CD14-positive monocyte (primary cell): ENCODE data around the gene PKMYT1. TPM values are rescaled to one million over a fixed set of nuclear protein-coding genes. Genes with fewer than 3 reads are reported as not detected.
A peak's percentile ranks its signal among the peaks of the same experiment; 100 is the strongest.

Experiments used
- DNase-seq, 3 donors: peaks; one replicate each; pipeline ENCODE4 v3.0.0-alpha.2; 2011 to 2022
- H2AFZ ChIP-seq: 2 replicates; pipeline ENCODE4 v1.6.0; 2012; ENCODE audit warnings: mild to moderate bottlenecking, low read depth, low read length, inconsistent platforms; ENCODE audit not compliant: insufficient read depth, poor library complexity, severe bottlenecking
- H3K27ac ChIP-seq, 2 donors: 1 replicate in 1 of 2; 2 replicates in 1 of 2; pipeline ENCODE4 v1.5.1; 2012 to 2013; ENCODE audit warnings: low read length in 2 of 2, control low read depth in 1 of 2, inconsistent platforms in 1 of 2, low read depth in 1 of 2, mild to moderate bottlenecking in 1 of 2
- H3K27me3 ChIP-seq, 2 donors: one replicate each; pipeline versions ENCODE4 v1.6.0 to v1.6.1; 2011 to 2013; ENCODE audit warnings: low read length in 2 of 2; ENCODE audit not compliant: control insufficient read depth in 2 of 2, insufficient read depth in 2 of 2
- H3K36me3 ChIP-seq, 2 donors: replicated peaks in 1 of 2; 1 replicate in 1 of 2; 2 replicates in 1 of 2; pipeline versions ENCODE4 v1.5.1 to v1.6.1; 2012 to 2013; ENCODE audit warnings: low read length in 2 of 2, control low read depth in 1 of 2, inconsistent platforms in 1 of 2, mild to moderate bottlenecking in 1 of 2; ENCODE audit not compliant: insufficient read depth in 2 of 2, control insufficient read depth in 1 of 2
- H3K4me1 ChIP-seq, 2 donors: 1 replicate in 1 of 2; 2 replicates in 1 of 2; pipeline versions ENCODE4 v1.5.1 to v1.6.1; 2012 to 2013; ENCODE audit warnings: low read length in 2 of 2, control low read depth in 1 of 2, inconsistent platforms in 1 of 2, mild to moderate bottlenecking in 1 of 2, moderate library complexity in 1 of 2; ENCODE audit not compliant: insufficient read depth in 2 of 2, control insufficient read depth in 1 of 2
- H3K4me2 ChIP-seq: replicated peaks from 2 replicates; pipeline ENCODE3; 2012; ENCODE audit warnings: low read length, moderate library complexity, mild to moderate bottlenecking; ENCODE audit not compliant: poor library complexity, severe bottlenecking; ENCODE audit errors: extremely low read depth
- H3K4me3 ChIP-seq, 3 experiments: fragments of 200-600 bp in 1 of 3; sonication (generic) in 1 of 3; replicated peaks in 1 of 3; 1 replicate in 2 of 3; 2 replicates in 1 of 3; pipeline ENCODE4 v1.5.1; 2011 to 2013; ENCODE audit warnings: low read length in 3 of 3, mild to moderate bottlenecking in 3 of 3, control low read depth in 2 of 3, low read depth in 2 of 3, inconsistent platforms in 1 of 3, moderate library complexity in 1 of 3
- H3K79me2 ChIP-seq: 2 replicates; pipeline ENCODE4 v1.6.0; 2012; ENCODE audit warnings: mild to moderate bottlenecking, control low read depth, inconsistent platforms, low read length, moderate library complexity; ENCODE audit not compliant: insufficient read depth
- H3K9ac ChIP-seq: 2 replicates; pipeline ENCODE4 v1.6.0; 2017; ENCODE audit warnings: low read length, mild to moderate bottlenecking; ENCODE audit not compliant: insufficient read depth, poor library complexity, severe bottlenecking
- H3K9me3 ChIP-seq, 2 donors: replicated peaks in 1 of 2; 1 replicate in 1 of 2; 2 replicates in 1 of 2; pipeline versions ENCODE4 v1.5.1 to v1.6.1; 2012 to 2013; ENCODE audit warnings: low read length in 2 of 2, control low read depth in 1 of 2; ENCODE audit not compliant: control insufficient read depth in 1 of 2, insufficient read depth in 1 of 2
- H4K20me1 ChIP-seq: 2 replicates; pipeline ENCODE4 v1.6.0; 2012; ENCODE audit warnings: mild to moderate bottlenecking, low read length, control low read depth, moderate library complexity; ENCODE audit not compliant: insufficient read depth
- H3K27ac Mint-ChIP-seq, 7 donors: one replicate each; pipeline ENCODE4 v1.8.0; 2020; ENCODE audit warnings: mild to moderate bottlenecking in 7 of 7, mixed read lengths in 7 of 7, moderate library complexity in 6 of 7, inconsistent platforms in 2 of 7
- H3K27me3 Mint-ChIP-seq, 3 donors: one replicate each; pipeline ENCODE4 v1.8.0; 2021 to 2022; ENCODE audit warnings: low read depth in 3 of 3, mild to moderate bottlenecking in 3 of 3, mixed read lengths in 3 of 3, moderate library complexity in 3 of 3, inconsistent platforms in 1 of 3
- H3K36me3 Mint-ChIP-seq, 2 donors: one replicate each; pipeline ENCODE4 v1.8.0; 2020; ENCODE audit warnings: mixed read lengths in 2 of 2, inconsistent platforms in 1 of 2, mild to moderate bottlenecking in 1 of 2
- H3K4me1 Mint-ChIP-seq: one replicate; pipeline ENCODE4 v1.8.0; 2020; ENCODE audit warnings: mild to moderate bottlenecking, mixed read lengths
- H3K4me3 Mint-ChIP-seq, 2 donors: one replicate each; pipeline ENCODE4 v1.8.0; 2020; ENCODE audit warnings: mild to moderate bottlenecking in 2 of 2, mixed read lengths in 2 of 2, moderate library complexity in 1 of 2
- H3K9me3 Mint-ChIP-seq, 7 donors: one replicate each; pipeline ENCODE4 v1.8.0; 2020 to 2022; ENCODE audit warnings: mixed read lengths in 7 of 7, mild to moderate bottlenecking in 6 of 7, moderate library complexity in 6 of 7, inconsistent platforms in 2 of 7
- WGBS: methylation state at CpG from one replicate; pipeline ENCODE4 v1.1.5; 2013; ENCODE audit warnings: missing lambda C conversion rate; ENCODE audit not compliant: insufficient coverage; 5-methylcytosine and 5-hydroxymethylcytosine counted together
- intact Hi-C, 2 donors: fragments of 100-400 bp; cut with micrococcal nuclease; formaldehyde crosslinking; loops; one replicate each; pipeline versions ENCODE4 v1.15.0 to v1.15.1; 2023
- polyA plus RNA-seq, 3 donors: library from polyadenylated mRNA; depleted of rRNA in 1 of 3; unstranded in 2 of 3; stranded (reverse) in 1 of 3; fragments of 300-500 nt in 2 of 3; fragments of >200 nt in 1 of 3; fragmentation: Illumina TruSeq in 2 of 3; gene quantifications; 1 replicate in 2 of 3; 2 replicates in 1 of 3; pipeline ENCODE4 v1.2.3, GENCODE V29; 2012 to 2021
- TF ChIP-seq, protein P1 (sequence below): fragments of 200-600 bp; IDR thresholded peaks from one replicate; pipeline ENCODE4 v1.8.0; 2022; ENCODE audit warnings: antibody characterized with exemption, mild to moderate bottlenecking

The PKMYT1 gene
- polyA plus RNA-seq, 3 donors, result 0.39 to 3.2 (median 3.0) TPM

DNA sequence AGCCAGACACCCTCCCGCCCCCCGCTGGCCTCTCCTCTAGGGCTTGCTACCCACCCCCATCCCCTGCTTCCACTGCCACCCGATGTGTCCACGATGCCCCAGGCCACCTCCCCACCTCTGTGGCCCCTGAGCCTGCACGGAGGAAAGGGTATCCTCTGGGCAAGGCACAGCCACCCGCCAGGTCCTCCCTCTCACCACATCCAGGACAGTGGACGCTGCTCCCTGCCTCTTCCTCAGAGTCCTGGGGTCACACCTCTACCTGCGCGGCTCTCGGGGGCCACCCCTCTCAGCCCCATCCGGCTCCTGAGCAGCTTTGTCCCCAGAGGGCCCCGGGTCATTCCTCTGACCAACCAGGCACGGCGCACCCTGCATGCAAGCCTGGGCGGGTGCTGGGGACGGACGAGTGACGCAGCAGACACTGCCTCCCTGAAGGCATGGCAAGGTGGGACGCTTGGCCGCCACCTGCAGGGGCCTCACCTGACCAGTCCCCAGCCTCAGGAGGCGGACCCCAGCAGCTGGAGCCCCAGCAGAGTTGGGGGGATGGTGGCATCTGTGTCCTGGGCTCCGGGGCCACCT is 43.7 kb downstream of the PKMYT1 start:
- H3K4me2 ChIP-seq, result no peak overlapping the region
- H3K27ac Mint-ChIP-seq, result no peak overlapping the region
- H3K36me3 ChIP-seq, result peaks cover 52 to 84% of the 10 kb centered on the region in 2 donors
- H3K9me3 ChIP-seq, result no peaks in the 10 kb centered on the region
- H4K20me1 ChIP-seq, result no peaks in the 10 kb centered on the region
- peaks cover 57 to 86% of the 10 kb centered on the region in 2 donors for H3K36me3 Mint-ChIP-seq
- DNase-seq, result peak in 1 of 3 donors; percentile 4
- no peaks in the 10 kb centered on the region for H3K4me1 Mint-ChIP-seq
- no peak overlapping the region for H3K4me3 ChIP-seq
- H3K27me3 ChIP-seq, result no peaks in the 10 kb centered on the region
- no peak overlapping the region for H3K27ac ChIP-seq
- intact Hi-C loops, result no loop called here
- WGBS, result 96% methylated on average over 17 of the region's 22 CpGs
- no peak overlapping the region for H2AFZ ChIP-seq
- H3K4me3 Mint-ChIP-seq, result no peak overlapping the region
- no peaks in the 10 kb centered on the region for H3K4me1 ChIP-seq
- peaks cover 0 to 2% (median 0%) of the 10 kb centered on the region in 3 donors for H3K27me3 Mint-ChIP-seq
- H3K9me3 Mint-ChIP-seq, result no peaks in the 10 kb centered on the region
- H3K79me2 ChIP-seq, result no peaks in the 10 kb centered on the region
- TF ChIP-seq, protein P1, sequence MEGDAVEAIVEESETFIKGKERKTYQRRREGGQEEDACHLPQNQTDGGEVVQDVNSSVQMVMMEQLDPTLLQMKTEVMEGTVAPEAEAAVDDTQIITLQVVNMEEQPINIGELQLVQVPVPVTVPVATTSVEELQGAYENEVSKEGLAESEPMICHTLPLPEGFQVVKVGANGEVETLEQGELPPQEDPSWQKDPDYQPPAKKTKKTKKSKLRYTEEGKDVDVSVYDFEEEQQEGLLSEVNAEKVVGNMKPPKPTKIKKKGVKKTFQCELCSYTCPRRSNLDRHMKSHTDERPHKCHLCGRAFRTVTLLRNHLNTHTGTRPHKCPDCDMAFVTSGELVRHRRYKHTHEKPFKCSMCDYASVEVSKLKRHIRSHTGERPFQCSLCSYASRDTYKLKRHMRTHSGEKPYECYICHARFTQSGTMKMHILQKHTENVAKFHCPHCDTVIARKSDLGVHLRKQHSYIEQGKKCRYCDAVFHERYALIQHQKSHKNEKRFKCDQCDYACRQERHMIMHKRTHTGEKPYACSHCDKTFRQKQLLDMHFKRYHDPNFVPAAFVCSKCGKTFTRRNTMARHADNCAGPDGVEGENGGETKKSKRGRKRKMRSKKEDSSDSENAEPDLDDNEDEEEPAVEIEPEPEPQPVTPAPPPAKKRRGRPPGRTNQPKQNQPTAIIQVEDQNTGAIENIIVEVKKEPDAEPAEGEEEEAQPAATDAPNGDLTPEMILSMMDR, result no peak
- H3K9ac ChIP-seq, result no peak overlapping the region

DNA sequence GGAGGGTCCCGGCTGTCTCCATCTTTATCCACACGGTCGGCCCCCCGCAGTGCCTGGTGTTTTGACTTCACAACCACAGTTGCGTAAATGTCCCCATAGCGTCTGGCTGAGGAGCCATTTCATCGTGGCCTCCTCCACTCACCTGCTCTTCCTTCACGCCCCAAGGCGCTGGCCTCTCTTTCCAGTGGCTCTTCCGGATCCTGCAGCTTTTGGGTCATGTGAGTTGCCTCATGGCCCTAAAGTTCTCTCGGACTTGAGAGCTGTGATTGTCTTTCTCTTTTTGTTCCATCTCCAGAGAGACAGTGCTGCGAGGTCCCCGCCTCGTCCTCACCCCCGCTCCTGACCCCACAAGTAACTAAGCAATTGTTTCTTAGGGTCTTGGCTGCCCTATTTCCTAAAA is 45.8 kb downstream of the PKMYT1 start:
- H2AFZ ChIP-seq, result no peak overlapping the region
- 87% methylated on average over 15 of the region's 15 CpGs for WGBS
- H3K27ac ChIP-seq, result no peak overlapping the region
- no peaks in the 10 kb centered on the region for H3K27me3 ChIP-seq
- H3K4me2 ChIP-seq, result no peak overlapping the region
- peaks cover 49 to 82% of the 10 kb centered on the region in 2 donors for H3K36me3 ChIP-seq
- peak overlapping the region in 1 of 7 donors; percentile 20 for H3K27ac Mint-ChIP-seq
- peaks cover 0 to 2% (median 0%) of the 10 kb centered on the region in 3 donors for H3K27me3 Mint-ChIP-seq
- H3K79me2 ChIP-seq, result no peaks in the 10 kb centered on the region
- no peak for DNase-seq
- no peak overlapping the region for H3K9ac ChIP-seq
- no peak overlapping the region for H3K4me3 Mint-ChIP-seq
- H3K9me3 ChIP-seq, result no peaks in the 10 kb centered on the region
- no peak overlapping the region for H3K4me3 ChIP-seq
- H3K9me3 Mint-ChIP-seq, result peaks cover 0 to 1% (median 0%) of the 10 kb centered on the region in 7 donors
- peaks cover 45 to 79% of the 10 kb centered on the region in 2 donors for H3K36me3 Mint-ChIP-seq
- H3K4me1 ChIP-seq, result no peaks in the 10 kb centered on the region
- H3K4me1 Mint-ChIP-seq, result no peaks in the 10 kb centered on the region
- TF ChIP-seq, protein P1, result no peak
- H4K20me1 ChIP-seq, result no peaks in the 10 kb centered on the region
- intact Hi-C loops, result loop anchor here in 1 of 2 donors (1.0 kb wide), 1 partner anchor 12 kb away; no protein-coding TSS in a partner anchor
